Measurements from ENCODE around the gene UGT1A9. TPM values are rescaled to one million over a fixed set of nuclear protein-coding genes. Genes with fewer than 3 reads are reported as not detected.

The UGT1A9 gene
- total and polyA plus RNA-seq, 3 experiments from 2014 or later: not detected

GRCh38 chr2:233822101-233822771, 150.5 kb downstream of the UGT1A9 start:
- H3K27ac ChIP-seq (ENCODE audit: low read depth, low read length): no peak overlapping the region
- H3K4me1 ChIP-seq (ENCODE audit: insufficient read depth, low read length): no peaks in the 10 kb centered on the region
- Mint-ChIP-seq H3K9me3 (peaks cover 0 to 2% (median 0%) of the 10 kb centered on the region in 5 donors), H3K27me3 (peaks cover 6 to 29% of the 10 kb centered on the region in 2 donors), H3K4me1 (no peaks in the 10 kb centered on the region), H3K27ac (no peak overlapping the region), H3K36me3 (no peaks in the 10 kb centered on the region), H3K4me3 (no peak overlapping the region)
- H3K36me3 ChIP-seq (ENCODE audit: insufficient read depth, low read length): no peaks in the 10 kb centered on the region
- no peaks in the 10 kb centered on the region for H3K9me3 ChIP-seq (ENCODE audit: low read length)
- H3K27me3 ChIP-seq (ENCODE audit: insufficient read depth, low read length, poor library complexity, severe bottlenecking): no peaks in the 10 kb centered on the region
- DNase-seq: peak in 1 of 5 donors; percentile 39
- CTCF ChIA-PET: no interaction called here
- no peak overlapping the region for H3K4me3 ChIP-seq (ENCODE audit: low read length)
- POLR2A ChIA-PET: no interaction called here

Other genes starting within 250 kb of the UGT1A9 start
- 10 to 100 TPM; 13.3 to 14.8 TPM for gene USP40, start 105.1 kb upstream of the UGT1A9 start, total RNA-seq
- 5.4 TPM for gene USP40, start 105.1 kb upstream of the UGT1A9 start, polyA plus RNA-seq
- gene UGT1A8, start 54.3 kb upstream of the UGT1A9 start, total RNA-seq: not detected
- gene UGT1A8, start 54.3 kb upstream of the UGT1A9 start, polyA plus RNA-seq: not detected
- not detected for gene UGT1A10, start 35.5 kb upstream of the UGT1A9 start, total RNA-seq
- not detected for gene UGT1A10, start 35.5 kb upstream of the UGT1A9 start, polyA plus RNA-seq
- not detected for gene UGT1A7, start 10.0 kb downstream of the UGT1A9 start, total RNA-seq
- not detected for gene UGT1A7, start 10.0 kb downstream of the UGT1A9 start, polyA plus RNA-seq
- not detected for gene UGT1A6, start 21.0 kb downstream of the UGT1A9 start, total RNA-seq
- gene UGT1A6, start 21.0 kb downstream of the UGT1A9 start, polyA plus RNA-seq: not detected
- not detected for gene UGT1A5, start 41.0 kb downstream of the UGT1A9 start, total RNA-seq
- not detected for gene UGT1A5, start 41.0 kb downstream of the UGT1A9 start, polyA plus RNA-seq
- not detected for gene UGT1A4, start 46.8 kb downstream of the UGT1A9 start, total RNA-seq
- gene UGT1A4, start 46.8 kb downstream of the UGT1A9 start, polyA plus RNA-seq: not detected
- not detected for gene UGT1A3, start 57.1 kb downstream of the UGT1A9 start, total RNA-seq
- gene UGT1A3, start 57.1 kb downstream of the UGT1A9 start, polyA plus RNA-seq: not detected
- gene UGT1A1, start 88.4 kb downstream of the UGT1A9 start, total RNA-seq: not detected
- gene UGT1A1, start 88.4 kb downstream of the UGT1A9 start, polyA plus RNA-seq: not detected
- gene MROH2A, start 106.4 kb downstream of the UGT1A9 start, total RNA-seq: not detected
- gene MROH2A, start 106.4 kb downstream of the UGT1A9 start, polyA plus RNA-seq: not detected
- 10 to 100 TPM; 37.9 to 41.2 TPM for gene HJURP, start 182.6 kb downstream of the UGT1A9 start, total RNA-seq
- not detected for gene HJURP, start 182.6 kb downstream of the UGT1A9 start, polyA plus RNA-seq
- not detected for gene TRPM8, start 245.5 kb downstream of the UGT1A9 start, total RNA-seq
- not detected for gene TRPM8, start 245.5 kb downstream of the UGT1A9 start, polyA plus RNA-seq

All from CD8-positive, alpha-beta memory T cell (primary cell).